Measurements from ENCODE around the gene MESP2. TPM values are rescaled to one million over a fixed set of nuclear protein-coding genes. Genes with fewer than 3 reads are reported as not detected.

Gene MESP2
- total and polyA plus RNA-seq, 9 of the 15 experiments (the other 6 are each of a cell fraction or from before 2014, with no cell fraction given), result 0.08 to 0.82 (median 0.37) TPM

- WGBS (ENCODE audit: insufficient coverage, low coverage, missing lambda C conversion rate), result 58% methylated on average over 3 of the region's 3 CpGs
- Histone ChIP-seq H3K79me2 (ENCODE audit: control insufficient read depth, insufficient read depth, low read length) (no peaks in the 10 kb centered on the region), H3K9me1 (ENCODE audit: control insufficient read depth, insufficient read depth, low read length) (no peaks in the 10 kb centered on the region), H4K20me1 (replicated peaks; ENCODE audit: control insufficient read depth, insufficient read depth, low read length) (no peaks in the 10 kb centered on the region), H3K27ac (ENCODE audit: extremely low read depth, low read depth, low read length) (no peak overlapping the region), H3K36me3 (ENCODE audit: control insufficient read depth, insufficient read depth, low read length) (no peaks in the 10 kb centered on the region), H3K4me3 (no peak overlapping the region), H3K27me3 (ENCODE audit: control insufficient read depth in 2 of 2, insufficient read depth in 2 of 2, low read length in 2 of 2) (no peaks in the 10 kb centered on the region), H3K4me1 (replicated peaks in 1 of 2; ENCODE audit: control insufficient read depth in 2 of 2, insufficient read depth in 2 of 2, low read length in 2 of 2) (peaks cover 4 to 37% of the 10 kb centered on the region in 2 experiments), H3K9ac (ENCODE audit: insufficient read depth in 1 of 2, low read depth in 2 of 2, low read length in 2 of 2) (no peak overlapping the region), H2AFZ (ENCODE audit: low read depth, low read length) (no peak overlapping the region), H3K4me2 (ENCODE audit: insufficient read depth, low read length) (0 out of 2 replicates have a peak overlapping the region, but pooled peaks have one; percentile 68), H3K9me3 (replicated peaks; ENCODE audit: control insufficient read depth, insufficient read depth, low read depth, low read length) (0 out of 2 replicates have a peak, but pooled peaks cover 4% of the 10 kb centered on the region)
- intact Hi-C loops (cut with micrococcal nuclease), result loop anchor here (2.0 kb wide), 1 partner anchor 33 kb away; no protein-coding TSS in a partner anchor
- in situ Hi-C loops (cut with MboI), result no loop called here
- no peak for DNase-seq (ENCODE audit: extremely low read depth in 1 of 4, low spot score in 3 of 4)
- FAIRE-seq, result no peak
- TF ChIP-seq RBM25 (IDR thresholded peaks at IDR 0.05; ENCODE audit: low read depth, low read length, severe bottlenecking) (peak; percentile 85), ARID3B (CRISPR knock-in tag; IDR thresholded peaks at IDR 0.05; ENCODE audit: borderline replicate concordance) (no peak), HNRNPL (IDR thresholded peaks at IDR 0.05; ENCODE audit: low read depth, low read length) (no peak), FOSL1 (tag; conservative IDR thresholded peaks at IDR 0.05) (no peak), EWSR1 (IDR thresholded peaks at IDR 0.05; ENCODE audit: borderline replicate concordance, low read depth, partially characterized antibody) (no peak), NFRKB (IDR thresholded peaks at IDR 0.05; ENCODE audit: low read depth) (no peak), MAFK (IDR thresholded peaks at IDR 0.05; ENCODE audit: low read length) (no peak)
- ChIA-PET CTCF (ENCODE audit: low intra/inter-chr PET ratio) (no interaction called here), POLR2A (no interaction called here)
- ATAC-seq, result no peak
- no TSS peak for BruUV-seq (replicated peaks)
Observed at GRCh38 chr15:89815769-89816168, 39.6 kb downstream of the MESP2 start.
